Mesendoderm (in vitro differentiated cells): ENCODE data around the gene MGST2.

ENCODE experiments used
- DNase-seq: peaks from one replicate; pipeline ENCODE4 v3.0.0; 2013
- H2AK5ac ChIP-seq: 2 replicates; pipeline ENCODE4 v1.6.1; 2013; ENCODE audit warnings: low read length, inconsistent platforms
- H2BK120ac ChIP-seq: 2 replicates; pipeline ENCODE4 v1.6.1; 2013; ENCODE audit warnings: low read depth, mild to moderate bottlenecking, low read length, moderate library complexity, mixed read lengths
- H2BK15ac ChIP-seq: replicated peaks from 2 replicates; pipeline ENCODE4 v1.6.1; 2013; ENCODE audit warnings: low read depth, mild to moderate bottlenecking, moderate library complexity
- H2BK5ac ChIP-seq: 2 replicates; pipeline ENCODE4 v1.6.1; 2013; ENCODE audit warnings: low read length, inconsistent platforms
- H3K18ac ChIP-seq: 2 replicates; pipeline ENCODE4 v1.6.1; 2013; ENCODE audit warnings: mild to moderate bottlenecking, low read length, mixed read lengths
- H3K23ac ChIP-seq: one replicate; pipeline ENCODE4 v1.6.1; 2013; ENCODE audit warnings: low read length
- H3K27ac ChIP-seq: 2 replicates; pipeline ENCODE4 v1.5.1; 2013; ENCODE audit warnings: low read depth, mild to moderate bottlenecking, inconsistent platforms, low read length, moderate library complexity
- H3K27me3 ChIP-seq: 2 replicates; pipeline ENCODE4 v1.6.1; 2013; ENCODE audit warnings: low read length, control low read depth, mild to moderate bottlenecking, inconsistent platforms; ENCODE audit not compliant: insufficient read depth, poor library complexity
- H3K36me3 ChIP-seq: 2 replicates; pipeline ENCODE4 v1.6.1; 2013; ENCODE audit warnings: low read length, inconsistent platforms; ENCODE audit not compliant: control insufficient read depth, insufficient read depth
- H3K4ac ChIP-seq: one replicate; pipeline ENCODE4 v1.6.1; 2013; ENCODE audit warnings: low read depth, mild to moderate bottlenecking, low read length, moderate library complexity
- H3K4me1 ChIP-seq: 2 replicates; pipeline ENCODE4 v1.6.1; 2013; ENCODE audit warnings: low read depth, low read length, inconsistent platforms; ENCODE audit not compliant: control insufficient read depth
- H3K4me2 ChIP-seq: 2 replicates; pipeline ENCODE4 v1.6.1; 2013; ENCODE audit warnings: low read length
- H3K4me3 ChIP-seq: 2 replicates; pipeline ENCODE4 v1.5.1; 2013; ENCODE audit warnings: mild to moderate bottlenecking, low read length
- H3K56ac ChIP-seq: one replicate; pipeline ENCODE4 v1.6.1; 2013; ENCODE audit warnings: low read length
- H3K79me1 ChIP-seq: 2 replicates; pipeline ENCODE4 v1.6.1; 2013; ENCODE audit warnings: low read length, inconsistent platforms
- H3K79me2 ChIP-seq: 2 replicates; pipeline ENCODE4 v1.6.1; 2013; ENCODE audit warnings: mild to moderate bottlenecking, low read length; ENCODE audit not compliant: control insufficient read depth, insufficient read depth
- H3K9ac ChIP-seq: 2 replicates; pipeline ENCODE4 v1.6.1; 2013; ENCODE audit warnings: low read length, inconsistent platforms
- H4K5ac ChIP-seq: one replicate; pipeline ENCODE4 v1.6.1; 2013; ENCODE audit warnings: low read length
- H4K8ac ChIP-seq: one replicate; pipeline ENCODE4 v1.6.1; 2013; ENCODE audit warnings: low read depth, mild to moderate bottlenecking, control low read depth, low read length, moderate library complexity
- WGBS: extraction: QIAGEN DNeasy Blood & Tissue Kit; methylation state at CpG from one replicate; pipeline ENCODE4 v1.1.7; 2013; ENCODE audit warnings: low lambda C conversion rate, missing lambda C conversion rate; ENCODE audit not compliant: insufficient coverage; ENCODE audit errors: extremely low coverage; 5-methylcytosine and 5-hydroxymethylcytosine counted together

The MGST2 gene

GRCh38 chr4:139647184-139647583, 18.4 kb upstream of the MGST2 start:
- no peak overlapping the region for H2BK5ac ChIP-seq
- H3K4me2 ChIP-seq: no peak overlapping the region
- H4K5ac ChIP-seq: no peak overlapping the region
- no peaks in the 10 kb centered on the region for H3K79me1 ChIP-seq
- no peak overlapping the region for H3K4ac ChIP-seq
- WGBS: no CpG with 5 or more reads among the region's 1 CpG
- H3K27me3 ChIP-seq: no peaks in the 10 kb centered on the region
- H3K27ac ChIP-seq: no peak overlapping the region
- H3K18ac ChIP-seq: no peak overlapping the region
- H3K56ac ChIP-seq: no peak overlapping the region
- no peak overlapping the region for H3K4me3 ChIP-seq
- H3K36me3 ChIP-seq: no peaks in the 10 kb centered on the region
- no peak overlapping the region for H4K8ac ChIP-seq
- H3K79me2 ChIP-seq: no peaks in the 10 kb centered on the region
- H3K23ac ChIP-seq: no peak overlapping the region
- H3K4me1 ChIP-seq: no peaks in the 10 kb centered on the region
- H3K9ac ChIP-seq: no peak overlapping the region
- no peak overlapping the region for H2BK120ac ChIP-seq
- no peak overlapping the region for H2AK5ac ChIP-seq
- no peak for DNase-seq
- H2BK15ac ChIP-seq: no peak overlapping the region

- Histone ChIP-seq H3K79me1 (no peaks in the 10 kb centered on the region), H3K56ac (no peak overlapping the region), H3K18ac (no peak overlapping the region), H3K36me3 (no peaks in the 10 kb centered on the region), H4K8ac (no peak overlapping the region), H3K27me3 (no peaks in the 10 kb centered on the region), H4K5ac (no peak overlapping the region), H2BK15ac (no peak overlapping the region), H3K4me3 (no peak overlapping the region), H2BK5ac (no peak overlapping the region), H3K79me2 (no peaks in the 10 kb centered on the region), H2AK5ac (no peak overlapping the region), H3K4me2 (no peak overlapping the region), H3K27ac (no peak overlapping the region), H2BK120ac (no peak overlapping the region), H3K4ac (no peak overlapping the region), H3K9ac (no peak overlapping the region), H3K23ac (no peak overlapping the region), H3K4me1 (no peaks in the 10 kb centered on the region)
- WGBS: no CpG with 5 or more reads among the region's 1 CpG
- no peak for DNase-seq
Observed at GRCh38 chr4:139647952-139648351, 17.7 kb upstream of the MGST2 start.

GRCh38 chr4:139651282-139652194, 14.1 kb upstream of the MGST2 start:
- Histone ChIP-seq H2BK5ac (no peak overlapping the region), H3K27me3 (no peaks in the 10 kb centered on the region), H3K4ac (no peak overlapping the region), H2AK5ac (peak overlapping the region; percentile 11), H3K79me2 (no peaks in the 10 kb centered on the region), H3K36me3 (no peaks in the 10 kb centered on the region), H3K18ac (no peak overlapping the region), H3K9ac (no peak overlapping the region), H3K4me2 (no peak overlapping the region), H3K4me1 (no peaks in the 10 kb centered on the region), H3K56ac (no peak overlapping the region), H4K8ac (no peak overlapping the region), H3K27ac (no peak overlapping the region), H3K4me3 (no peak overlapping the region), H3K23ac (no peak overlapping the region), H3K79me1 (no peaks in the 10 kb centered on the region), H4K5ac (no peak overlapping the region), H2BK15ac (no peak overlapping the region), H2BK120ac (no peak overlapping the region)
- no CpG with 5 or more reads among the region's 13 CpGs for WGBS
- peak; percentile 84 for DNase-seq

- H3K4me3 ChIP-seq: no peak overlapping the region
- no peak overlapping the region for H3K23ac ChIP-seq
- no peak for DNase-seq
- H3K27ac ChIP-seq: no peak overlapping the region
- H4K5ac ChIP-seq: no peak overlapping the region
- H3K27me3 ChIP-seq: no peaks in the 10 kb centered on the region
- H2BK5ac ChIP-seq: no peak overlapping the region
- no peak overlapping the region for H3K9ac ChIP-seq
- H3K4me1 ChIP-seq: peaks cover 7% of the 10 kb centered on the region
- no CpG with 5 or more reads among the region's 4 CpGs for WGBS
- no peaks in the 10 kb centered on the region for H3K79me2 ChIP-seq
- H3K18ac ChIP-seq: no peak overlapping the region
- H2AK5ac ChIP-seq: no peak overlapping the region
- H3K4ac ChIP-seq: no peak overlapping the region
- no peaks in the 10 kb centered on the region for H3K36me3 ChIP-seq
- H3K56ac ChIP-seq: no peak overlapping the region
- no peak overlapping the region for H3K4me2 ChIP-seq
- H2BK120ac ChIP-seq: no peak overlapping the region
- H3K79me1 ChIP-seq: no peaks in the 10 kb centered on the region
- H2BK15ac ChIP-seq: no peak overlapping the region
- H4K8ac ChIP-seq: no peak overlapping the region
Observed at GRCh38 chr4:139654516-139654915, 11.1 kb upstream of the MGST2 start.

- whole genome bisulfite sequencing: no CpG with 5 or more reads among the region's 3 CpGs
- Histone ChIP-seq H3K4ac (no peak overlapping the region), H3K56ac (no peak overlapping the region), H2BK5ac (no peak overlapping the region), H4K5ac (no peak overlapping the region), H2BK15ac (no peak overlapping the region), H3K4me3 (no peak overlapping the region), H3K27ac (no peak overlapping the region), H3K27me3 (no peaks in the 10 kb centered on the region), H3K23ac (no peak overlapping the region), H2AK5ac (no peak overlapping the region), H3K36me3 (no peaks in the 10 kb centered on the region), H3K18ac (no peak overlapping the region), H3K4me1 (peaks cover 7% of the 10 kb centered on the region), H3K9ac (no peak overlapping the region), H4K8ac (no peak overlapping the region), H3K4me2 (no peak overlapping the region), H2BK120ac (no peak overlapping the region), H3K79me2 (no peaks in the 10 kb centered on the region), H3K79me1 (no peaks in the 10 kb centered on the region)
- peak; percentile 59 for DNase-seq
Observed at GRCh38 chr4:139655116-139655515, 10.5 kb upstream of the MGST2 start.
